Caco-2 (cell line): ENCODE measurements around the gene TTC7B. TPM values are rescaled to one million over a fixed set of nuclear protein-coding genes. Genes with fewer than 3 reads are reported as not detected.

ENCODE experiments used
- BruUV-seq: library from RNA; stranded (reverse); fragments of 400-500 nt; replicated peaks from 2 replicates; lab custom pipeline; 2021; lab: Mats Ljungman, UMichigan
- CTCF ChIA-PET: fragments of 300-600 bp; sonication (Branson Sonifier 250); formaldehyde crosslinking; loops from one replicate; lab custom pipeline; 2022; ENCODE audit warnings: antibody characterized with exemption; lab: Charles Lee
- POLR2A ChIA-PET: fragments of 300-600 bp; sonication (Branson Sonifier 250); formaldehyde crosslinking; loops from one replicate; lab custom pipeline; 2022; ENCODE audit warnings: antibody characterized with exemption; lab: Charles Lee
- DNase-seq, 2 experiments: peaks; one replicate each; pipeline versions ENCODE4 v3.0.0 to v3.0.0-alpha.2; 2020 to 2022
- H3K27me3 ChIP-seq: replicated peaks from 2 replicates; pipeline ENCODE4 v1.6.0; 2011; ENCODE audit warnings: low read length; ENCODE audit not compliant: control insufficient read depth, insufficient read depth
- H3K36me3 ChIP-seq: 2 replicates; pipeline ENCODE4 v1.5.1; 2011; ENCODE audit warnings: low read length; ENCODE audit not compliant: control insufficient read depth, insufficient read depth
- H3K4me1 ChIP-seq: fragments of 250-450 bp; sonication (Bioruptor Pico); 2 replicates; pipeline ENCODE4 v1.5.1; 2020; ENCODE audit warnings: mild to moderate bottlenecking
- H3K4me3 ChIP-seq: 2 replicates; pipeline ENCODE4 v1.5.1; 2011; ENCODE audit warnings: low read depth, mild to moderate bottlenecking, control low read depth, low read length
- H3K9me3 ChIP-seq: fragments of 250-450 bp; sonication (Bioruptor Pico); 2 replicates; pipeline ENCODE4 v1.5.1; 2020; ENCODE audit warnings: mild to moderate bottlenecking, moderate library complexity
- H3K27ac Mint-ChIP-seq: one replicate; pipeline ENCODE4 v1.8.0; 2022; ENCODE audit warnings: mixed read lengths; ENCODE audit not compliant: unreplicated experiment
- H3K27me3 Mint-ChIP-seq: one replicate; pipeline ENCODE4 v1.8.0; 2022; ENCODE audit warnings: mixed read lengths; ENCODE audit not compliant: insufficient read depth, unreplicated experiment
- H3K36me3 Mint-ChIP-seq: one replicate; pipeline ENCODE4 v1.8.0; 2022; ENCODE audit warnings: mild to moderate bottlenecking, mixed read lengths; ENCODE audit not compliant: insufficient read depth, unreplicated experiment
- H3K4me1 Mint-ChIP-seq: one replicate; pipeline ENCODE4 v1.8.0; 2022; ENCODE audit warnings: low read depth, mixed read lengths; ENCODE audit not compliant: unreplicated experiment
- H3K4me3 Mint-ChIP-seq: one replicate; pipeline ENCODE4 v1.8.0; 2022; ENCODE audit warnings: mild to moderate bottlenecking, moderate library complexity, mixed read lengths; ENCODE audit not compliant: unreplicated experiment
- H3K9me3 Mint-ChIP-seq: one replicate; pipeline ENCODE4 v1.8.0; 2022; ENCODE audit warnings: mixed read lengths; ENCODE audit not compliant: unreplicated experiment
- CTCF ChIP-seq, 2 experiments: fragments of 200-600 bp in 1 of 2; IDR thresholded peaks; 1 replicate in 1 of 2; 2 replicates in 1 of 2; pipeline versions ENCODE4 v1.5.1 to v1.8.0; 2011 to 2022; ENCODE audit warnings: antibody characterized with exemption in 1 of 2, control low read depth in 1 of 2, inconsistent platforms in 1 of 2, low read depth in 1 of 2, low read length in 1 of 2, mild to moderate bottlenecking in 1 of 2, moderate library complexity in 1 of 2; ENCODE audit not compliant: insufficient read depth in 1 of 2, severe bottlenecking in 1 of 2, unreplicated experiment in 1 of 2
- intact Hi-C: fragments of 100-400 bp; cut with micrococcal nuclease; formaldehyde crosslinking; loops from one replicate; pipeline ENCODE4 v1.10.0; 2022; ENCODE audit not compliant: unreplicated experiment
- total RNA-seq: library from RNA; stranded (reverse); gene quantifications from 2 replicates; pipeline ENCODE4 v1.2.3, GENCODE V29; 2022

Gene TTC7B
- total RNA-seq, 1 experiment from 2014 or later, result 28.5 TPM

DNA sequence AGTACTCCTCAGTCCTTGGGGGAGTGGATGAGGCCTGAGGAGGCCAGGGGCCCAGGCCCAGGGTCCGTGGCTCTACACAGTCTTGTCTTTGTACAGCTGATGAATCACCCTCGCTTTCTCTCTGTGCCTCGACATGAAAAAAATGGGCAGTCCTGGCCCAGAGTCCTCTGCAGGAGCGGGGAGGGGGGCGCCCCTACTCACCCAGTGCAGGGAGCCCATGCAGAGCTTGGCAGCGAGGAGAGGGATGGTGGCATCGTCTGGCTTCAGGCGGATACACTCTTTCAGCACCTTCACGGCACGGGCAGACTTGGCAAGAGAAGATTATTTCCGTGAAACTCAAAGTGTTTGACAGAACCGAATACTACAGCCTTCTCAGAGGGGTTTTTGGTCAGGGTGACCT, 159.3 kb downstream of the TTC7B start:
- Mint-ChIP-seq H3K27ac (no peak overlapping the region), H3K4me1 (no peaks in the 10 kb centered on the region), H3K9me3 (no peaks in the 10 kb centered on the region), H3K4me3 (no peak overlapping the region), H3K36me3 (no peaks in the 10 kb centered on the region), H3K27me3 (no peaks in the 10 kb centered on the region)
- no peak overlapping the region for H3K4me3 ChIP-seq
- no peak for TF ChIP-seq CTCF (IDR thresholded peaks at IDR 0.05; ENCODE audit: insufficient read depth in 1 of 2, low read depth in 1 of 2, low read length in 1 of 2, severe bottlenecking in 1 of 2, unreplicated experiment in 1 of 2)
- CTCF ChIA-PET, result interaction anchor here (1.3 kb wide), 1 partner anchor 15 kb away, joined by 3 read pairs; no protein-coding TSS in a partner anchor
- BruUV-seq, result no TSS peak
- no peaks in the 10 kb centered on the region for H3K36me3 ChIP-seq
- no peaks in the 10 kb centered on the region for H3K4me1 ChIP-seq
- DNase-seq, result no peak
- intact Hi-C loops, result no loop called here
- POLR2A ChIA-PET, result no interaction called here
- no peaks in the 10 kb centered on the region for H3K27me3 ChIP-seq
- H3K9me3 ChIP-seq, result no peaks in the 10 kb centered on the region

GRCh38 chr14:90655829-90656228, 160.4 kb downstream of the TTC7B start:
- Mint-ChIP-seq H3K27me3 (no peaks in the 10 kb centered on the region), H3K9me3 (no peaks in the 10 kb centered on the region), H3K4me3 (no peak overlapping the region), H3K4me1 (no peaks in the 10 kb centered on the region), H3K36me3 (no peaks in the 10 kb centered on the region), H3K27ac (no peak overlapping the region)
- Histone ChIP-seq H3K27me3 (no peaks in the 10 kb centered on the region), H3K36me3 (no peaks in the 10 kb centered on the region), H3K9me3 (no peaks in the 10 kb centered on the region), H3K4me3 (no peak overlapping the region), H3K4me1 (no peaks in the 10 kb centered on the region)
- DNase-seq, result no peak
- no peak for TF ChIP-seq CTCF (IDR thresholded peaks at IDR 0.05; ENCODE audit: insufficient read depth in 1 of 2, low read depth in 1 of 2, low read length in 1 of 2, severe bottlenecking in 1 of 2, unreplicated experiment in 1 of 2)
- POLR2A ChIA-PET, result no interaction called here
- CTCF ChIA-PET, result no interaction called here
- intact Hi-C loops, result no loop called here
- no TSS peak for BruUV-seq

DNA sequence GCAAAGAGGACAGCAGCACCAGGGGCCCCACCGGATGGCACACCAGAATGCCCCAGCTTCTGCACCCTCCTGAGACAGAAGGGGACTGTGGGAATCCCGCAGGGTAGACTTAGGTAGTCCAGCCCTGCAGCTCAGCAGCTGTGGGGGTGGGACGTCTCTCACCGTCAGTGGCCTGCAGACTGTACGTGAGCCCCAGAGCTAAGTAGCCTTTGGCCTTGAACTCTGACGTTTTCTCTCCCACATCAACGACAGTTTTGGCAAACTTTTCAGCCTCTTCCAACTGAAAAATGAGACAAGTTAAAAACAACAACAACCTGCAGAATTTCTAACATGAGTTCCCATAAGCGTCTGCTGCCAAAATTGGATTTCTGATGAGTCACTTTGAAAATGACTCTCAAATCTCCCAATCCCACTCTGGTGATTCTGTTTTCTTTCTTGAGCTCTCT, 161.4 kb downstream of the TTC7B start:
- Histone ChIP-seq H3K4me1 (no peaks in the 10 kb centered on the region), H3K9me3 (no peaks in the 10 kb centered on the region), H3K4me3 (no peak overlapping the region), H3K36me3 (no peaks in the 10 kb centered on the region), H3K27me3 (no peaks in the 10 kb centered on the region)
- DNase-seq, result no peak
- Mint-ChIP-seq H3K4me1 (no peaks in the 10 kb centered on the region), H3K27ac (no peak overlapping the region), H3K9me3 (no peaks in the 10 kb centered on the region), H3K4me3 (no peak overlapping the region), H3K36me3 (no peaks in the 10 kb centered on the region), H3K27me3 (no peaks in the 10 kb centered on the region)
- BruUV-seq, result no TSS peak
- ChIA-PET POLR2A (no interaction called here), CTCF (no interaction called here)
- no peak for TF ChIP-seq CTCF (IDR thresholded peaks at IDR 0.05; ENCODE audit: insufficient read depth in 1 of 2, low read depth in 1 of 2, low read length in 1 of 2, severe bottlenecking in 1 of 2, unreplicated experiment in 1 of 2)
- intact Hi-C loops, result no loop called here
